Left renal pelvis (tissue), 4 donors: Measurements from ENCODE around the gene EPPIN. TPM values are rescaled to one million over a fixed set of nuclear protein-coding genes. Genes with fewer than 3 reads are reported as not detected.

Source experiments
- DNase-seq, 4 donors: peaks; one replicate each; pipeline ENCODE4 v3.0.0-alpha.2; 2013; ENCODE audit warnings: low read depth in 4 of 4, low spot score in 3 of 4
- polyA plus RNA-seq, 4 donors: library from polyadenylated mRNA; unstranded; fragments of 120-200 nt; gene quantifications; one replicate each; pipeline ENCODE4 v1.2.1, GENCODE V29; 2013; ENCODE audit not compliant: insufficient read length in 4 of 4

The EPPIN gene
- polyA plus RNA-seq, 4 donors = 0.13 to 0.50 (median 0.17) TPM; not detected in 1

DNA sequence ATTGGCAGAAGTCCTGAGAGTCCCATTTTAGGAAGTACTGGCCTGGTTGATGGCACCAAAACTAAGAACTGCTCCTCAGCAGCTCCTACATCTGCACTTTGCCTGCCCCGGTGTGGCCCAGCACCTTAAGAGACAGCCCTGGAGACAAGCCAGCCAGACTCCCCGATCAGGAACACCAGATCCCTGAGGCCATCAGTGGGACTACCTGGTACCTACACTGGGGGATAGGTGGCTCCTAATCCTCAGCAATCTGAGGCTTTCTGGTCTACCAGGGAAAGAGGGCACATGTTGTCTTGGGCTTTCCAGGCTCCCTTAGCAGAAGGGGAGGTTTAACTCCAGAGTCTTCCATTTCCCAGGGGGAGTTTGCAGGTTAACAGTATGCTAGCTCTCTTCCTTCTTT, 7.8 kb downstream of the EPPIN start, which contains the start of gene WFDC6:
WFDC6 (minus strand) TSS at position 101 of the 400 bp plus-strand sequence; CDS start at position 26, 75 bp downstream.
- DNase-seq = no peak

GRCh38 chr20:45538209-45538799, 8.9 kb downstream of the EPPIN start:
- DNase-seq = no peak

- no peak for DNase-seq
These were observed 19.9 kb downstream of the EPPIN start for GRCh38 chr20:45527294-45527693.

DNA sequence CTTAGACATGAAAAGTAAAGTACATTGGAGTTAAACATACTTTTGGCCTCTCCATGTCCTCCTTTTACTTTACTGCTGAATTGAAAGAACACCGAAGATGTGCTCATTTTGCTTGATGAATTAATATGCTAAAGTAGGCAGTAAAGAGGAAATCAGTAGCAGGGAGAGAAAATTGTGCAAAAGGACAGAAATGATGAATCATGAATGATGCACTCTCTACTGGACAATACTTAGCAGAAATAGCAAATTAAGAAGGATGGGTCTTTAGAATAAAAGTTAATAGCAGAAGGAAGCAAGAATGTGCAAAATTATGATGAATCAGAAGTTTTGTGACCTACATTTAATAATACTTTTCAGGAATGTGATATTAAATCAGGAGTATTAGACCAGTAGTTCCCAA, 23.4 kb downstream of the EPPIN start:
- DNase-seq = no peak

- peak in 2 of 4 donors; percentile 0 to 15 for DNase-seq
These were observed 28.9 kb downstream of the EPPIN start for GRCh38 chr20:45518282-45518681.

DNA sequence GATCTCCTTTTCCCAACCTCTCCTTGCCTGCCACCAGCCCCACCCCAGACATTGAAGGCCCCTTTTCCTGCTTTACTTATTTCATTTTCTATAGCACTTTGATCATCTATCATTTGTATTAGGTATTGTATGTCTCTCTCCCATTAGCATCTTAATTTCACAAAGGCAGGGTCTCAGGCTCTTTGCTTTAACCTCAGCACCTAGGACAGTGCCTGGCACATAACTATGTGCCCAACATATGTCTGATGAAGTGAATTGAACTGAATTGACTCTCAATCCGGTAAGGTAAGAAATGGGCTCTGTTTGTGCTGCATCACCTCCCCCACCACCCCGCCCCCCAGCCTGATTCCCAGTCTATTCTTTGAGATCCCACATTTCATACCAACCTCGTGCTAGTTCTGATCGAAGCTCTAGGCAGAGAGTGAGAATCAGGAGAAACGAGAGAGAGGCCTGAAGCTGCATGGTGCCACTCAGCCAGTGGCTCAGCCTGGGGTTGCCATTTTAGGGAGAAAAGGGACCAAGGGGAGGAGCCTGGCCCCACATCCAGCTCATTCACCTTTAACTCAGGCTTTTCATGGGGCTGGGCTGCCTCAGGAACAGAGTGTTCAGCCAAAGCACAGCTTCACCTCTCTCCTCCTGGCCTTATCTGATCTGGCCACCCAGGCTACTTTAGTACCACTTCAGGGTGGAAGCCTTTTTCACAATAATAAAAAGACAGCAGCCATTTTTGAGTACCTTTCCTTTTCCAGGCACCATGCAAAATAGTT, 31.9 kb downstream of the EPPIN start, which contains the start of gene SPINT3:
SPINT3 (minus strand) TSS at position 476 of the 767 bp plus-strand sequence; CDS start at position 462, 14 bp downstream.
- DNase-seq = no peak

DNA sequence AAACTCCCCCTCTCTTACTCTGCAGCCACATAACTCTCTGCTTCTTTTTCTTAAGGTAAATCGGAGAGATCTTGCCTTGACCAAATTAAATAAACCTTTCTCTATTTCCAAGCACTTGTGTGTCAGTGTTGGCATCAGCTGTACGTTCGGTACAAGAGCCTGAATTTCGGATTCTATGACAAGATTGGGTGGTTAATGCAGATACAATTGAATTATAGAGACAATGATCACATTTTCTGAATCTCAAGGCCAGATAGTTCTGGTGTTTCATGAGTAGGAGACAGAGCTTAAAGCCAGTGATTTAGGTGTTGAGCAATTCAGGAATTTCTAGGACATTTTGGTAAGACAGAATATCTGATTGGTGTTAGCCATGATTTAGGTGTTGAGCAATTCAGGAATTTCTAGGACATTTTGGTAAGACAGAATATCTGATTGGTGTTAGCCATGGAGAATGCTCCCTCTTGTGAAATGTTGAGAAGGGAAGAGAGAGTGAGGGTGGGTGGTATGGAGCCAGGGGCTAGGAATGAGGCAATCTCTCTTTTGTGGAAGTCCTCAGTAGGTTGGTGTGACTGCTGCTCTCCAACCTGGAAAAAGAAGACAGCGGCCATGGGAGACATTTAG, 36.8 kb downstream of the EPPIN start:
- DNase-seq = no peak

DNA sequence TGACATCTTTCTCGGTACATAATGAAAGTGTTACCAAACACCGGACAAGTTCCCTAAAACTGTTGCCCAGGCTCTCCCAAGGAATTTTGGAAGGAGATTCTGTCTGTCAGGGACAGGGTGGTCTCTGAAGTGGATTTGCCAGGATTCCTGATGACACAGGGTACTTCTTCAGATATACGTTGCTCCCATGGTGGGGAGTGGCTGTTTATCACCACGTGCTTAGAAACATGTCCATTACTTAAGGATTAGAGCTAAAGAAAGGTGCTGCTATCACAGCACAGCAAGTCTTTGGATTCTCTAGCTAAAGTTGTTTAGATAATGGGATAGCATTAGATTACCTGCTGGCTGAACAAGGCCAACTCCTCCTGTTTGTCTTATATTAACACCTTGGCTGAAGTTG, 38.1 kb downstream of the EPPIN start:
- DNase-seq = no peak

- no peak for DNase-seq
These were observed 38.9 kb downstream of the EPPIN start for GRCh38 chr20:45508068-45508886.

DNA sequence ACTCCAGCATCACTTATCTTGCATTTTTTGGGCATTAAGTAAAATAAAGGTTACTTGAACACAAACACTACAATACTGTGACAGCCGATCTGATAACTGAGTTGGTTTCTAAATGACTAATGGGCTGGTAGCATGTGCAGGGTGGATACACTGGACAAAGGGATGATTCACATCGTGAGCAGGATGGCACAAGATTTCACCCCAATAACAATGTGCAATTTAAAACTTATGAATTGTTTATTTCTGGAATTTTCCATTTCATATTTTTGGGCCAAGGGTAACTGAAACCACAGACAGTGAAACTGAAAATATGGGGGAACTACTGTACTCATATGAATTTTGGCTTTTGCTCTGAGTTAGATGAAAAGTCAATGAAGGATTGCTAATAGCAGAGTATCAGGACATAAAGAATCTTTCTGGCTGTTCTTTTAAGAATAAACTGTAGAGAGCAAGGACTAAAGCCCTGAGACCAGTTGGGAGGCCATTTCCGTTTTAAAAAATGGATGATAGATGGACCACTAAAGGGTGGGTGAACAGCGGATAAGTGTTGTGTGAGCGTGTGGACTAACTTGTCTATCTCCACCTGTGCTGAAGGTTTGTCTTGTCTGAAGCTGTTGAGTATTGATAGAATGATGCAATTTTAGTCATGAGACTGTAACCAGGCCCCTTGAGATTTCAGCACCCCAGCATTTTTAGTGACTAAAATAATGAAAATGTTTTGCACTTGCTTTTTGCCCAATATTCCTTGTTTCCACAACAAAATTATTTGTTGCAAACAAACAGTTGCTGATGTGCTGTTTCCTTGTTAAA, 40.0 kb downstream of the EPPIN start:
- no peak for DNase-seq

GRCh38 chr20:45506398-45506797, 40.8 kb downstream of the EPPIN start:
- no peak for DNase-seq

- no peak for DNase-seq
These were observed 43.8 kb downstream of the EPPIN start for GRCh38 chr20:45503403-45503802.

- no peak for DNase-seq
These were observed 44.6 kb downstream of the EPPIN start for GRCh38 chr20:45502561-45502960.

- DNase-seq = no peak
These were observed 45.6 kb downstream of the EPPIN start for GRCh38 chr20:45501600-45501999.

DNA sequence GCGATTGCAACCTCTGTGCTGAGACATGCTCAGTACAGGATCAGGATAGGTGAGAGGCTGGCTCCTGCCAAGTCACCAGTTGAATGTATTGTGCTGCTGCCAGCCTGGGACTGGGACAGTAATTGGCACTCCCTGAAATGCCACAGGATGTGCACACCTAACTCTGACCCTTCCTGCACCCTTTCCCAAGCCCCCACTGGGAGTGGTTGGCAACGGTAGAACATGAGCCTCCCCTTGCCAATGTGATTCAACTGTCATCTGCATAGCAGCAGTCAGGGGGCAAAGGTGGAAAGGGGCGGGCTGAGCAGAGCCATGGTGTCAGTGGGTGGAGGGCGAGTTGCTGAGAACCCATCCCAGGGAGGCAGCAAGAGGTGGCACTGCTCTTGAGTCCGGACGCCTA, 47.2 kb downstream of the EPPIN start:
- DNase-seq = no peak

DNA sequence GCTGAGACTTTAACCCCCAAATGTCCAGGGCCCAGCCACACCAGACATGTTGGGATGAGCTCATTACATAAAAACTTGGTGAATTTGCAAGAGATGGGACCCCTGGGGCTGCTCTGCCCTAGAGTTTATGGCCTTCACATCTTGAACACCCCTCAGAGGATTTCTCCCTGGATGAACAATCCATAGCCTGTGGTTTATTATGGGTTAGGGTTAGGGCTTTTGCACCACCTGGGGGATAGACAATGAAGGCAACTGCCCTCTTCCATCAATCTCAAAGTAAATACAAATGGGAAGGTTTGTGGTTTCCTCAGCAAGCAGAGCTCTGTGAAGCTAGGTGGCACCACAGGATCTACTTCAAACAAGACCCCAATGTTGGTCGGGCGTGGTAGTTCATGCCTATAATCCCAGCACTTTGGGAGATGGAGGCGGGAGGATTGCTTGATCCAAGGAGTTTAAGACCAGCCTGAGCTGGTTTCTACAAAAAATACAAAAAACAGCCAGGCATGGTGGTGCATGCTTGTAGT, 49.2 kb downstream of the EPPIN start:
- no peak for DNase-seq

- DNase-seq = no peak
These were observed 51.0 kb downstream of the EPPIN start for GRCh38 chr20:45496166-45496565.

- DNase-seq = no peak
These were observed 51.7 kb downstream of the EPPIN start for GRCh38 chr20:45495501-45495941.
